ENCODE data around the gene PTP4A2.

PTP4A2 gene

DNA sequence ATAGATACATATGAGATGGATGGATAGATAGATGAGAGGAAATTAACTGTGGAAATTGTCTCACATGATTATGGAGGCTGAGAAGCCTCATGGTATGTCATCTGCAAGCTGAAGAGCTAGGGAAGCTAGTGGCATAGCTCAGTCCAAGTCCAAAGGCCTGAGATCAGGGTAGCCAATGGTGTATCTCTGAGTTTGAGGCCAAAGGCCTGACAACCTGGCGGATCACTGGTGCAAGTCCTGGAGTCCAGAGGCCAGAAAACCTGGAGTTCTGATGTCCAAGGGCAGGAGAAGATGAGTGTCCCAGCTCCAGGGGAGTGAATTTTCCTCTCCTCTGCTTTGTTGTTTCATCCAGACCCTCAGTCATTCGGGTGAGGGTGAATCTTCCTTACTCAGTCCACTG, 78.4 kb downstream of the PTP4A2 start:
- no peak for DNase-seq (ENCODE audit: low spot score)

DNA sequence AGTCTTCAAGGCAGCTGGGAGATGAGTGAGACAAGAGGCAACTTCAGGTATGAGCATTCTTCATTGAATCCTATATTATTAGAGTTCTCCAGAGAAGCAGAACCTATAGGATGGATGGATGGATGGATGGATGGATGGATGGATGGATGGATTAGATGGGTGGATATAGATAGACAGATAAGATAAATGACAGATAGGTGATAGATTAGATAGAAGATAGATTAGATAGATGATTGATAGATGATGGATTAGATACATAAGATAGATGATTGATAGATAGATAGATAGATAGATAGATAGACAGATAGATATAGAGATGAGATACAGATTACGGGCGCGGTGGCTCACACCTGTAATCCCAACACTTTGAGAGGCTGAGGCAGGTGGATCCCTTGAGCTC, 79.1 kb downstream of the PTP4A2 start:
- DNase-seq (ENCODE audit: low spot score) = no peak

DNA sequence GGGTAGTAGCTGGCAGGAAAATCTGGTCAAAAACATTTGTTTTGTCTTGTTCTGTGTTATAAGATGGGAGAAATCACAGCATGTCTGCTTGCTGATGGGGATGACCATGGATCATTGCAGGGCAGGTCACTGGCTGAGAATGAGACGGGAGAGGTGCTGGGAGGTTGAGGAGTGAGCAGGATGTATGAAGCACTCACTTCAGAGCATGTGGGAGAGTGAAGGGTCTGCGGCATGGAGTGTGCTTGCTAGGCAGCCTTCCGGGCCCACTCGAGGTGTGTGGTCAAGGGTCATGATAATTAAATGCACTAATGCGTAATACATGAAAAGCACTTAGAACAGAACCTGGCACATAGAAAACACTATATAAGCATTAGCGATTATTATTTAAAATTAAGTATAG, 80.3 kb downstream of the PTP4A2 start:
- DNase-seq (ENCODE audit: low spot score) = no peak

Measured in pons (tissue), 1 donor.